GM12878 (cell line): ENCODE measurements around the gene ARL15. TPM values are rescaled to one million over a fixed set of nuclear protein-coding genes. Genes with fewer than 3 reads are reported as not detected.

Experiments used
- ATAC-seq: fragments of 200-7000 bp; cut with Tn5 transposase; 3 replicates; pipeline ENCODE4 v1.9.1; 2020; ENCODE audit warnings: mild to moderate bottlenecking, moderate library complexity
- BruUV-seq: library from RNA; stranded (reverse); fragments of 400-500 nt; replicated peaks from 2 replicates; lab custom pipeline; 2021; lab: Mats Ljungman, UMichigan
- CTCF ChIA-PET: fragments of 300-600 bp; sonication (Branson Sonifier 250); formaldehyde crosslinking; extraction: SDS; loops from one replicate; lab custom pipeline; 2021; ENCODE audit warnings: inconsistent platforms; lab: Yijun Ruan, JAX
- POLR2A ChIA-PET: fragments of 350-600 bp; formaldehyde crosslinking; extraction: SDS; loops from one replicate; lab custom pipeline; 2021; ENCODE audit warnings: inconsistent platforms; lab: Charles Lee
- RAD21 ChIA-PET: fragments of 300-600 bp; sonication (Branson Sonifier 250); formaldehyde crosslinking; loops from one replicate; lab custom pipeline; 2023; ENCODE audit warnings: antibody characterized with exemption; ENCODE audit not compliant: unreplicated experiment; lab: Charles Lee
- SMC1A ChIA-PET: fragments of 300-600 bp; sonication (Branson Sonifier 250); formaldehyde crosslinking; loops from one replicate; lab custom pipeline; 2023; ENCODE audit not compliant: unreplicated experiment, uncharacterized antibody; lab: Charles Lee
- DNase-seq: peaks from one replicate; pipeline ENCODE4 v3.0.0-alpha.2; 2011; ENCODE audit warnings: low read depth, low spot score
- FAIRE-seq: peaks from 3 replicates; lab custom pipeline; 2011; peaks lifted over from hg19 to GRCh38; lab: Jason Lieb, UNC
- H2AFZ ChIP-seq: 2 replicates; pipeline ENCODE4 v1.6.0; 2011; ENCODE audit warnings: low read depth, low read length, control low read depth; ENCODE audit not compliant: control insufficient read depth
- H3K27ac ChIP-seq: 2 replicates; pipeline ENCODE4 v1.5.1; 2011; ENCODE audit warnings: control low read depth; ENCODE audit not compliant: control insufficient read depth, insufficient read depth
- H3K27me3 ChIP-seq, 2 experiments: replicated peaks in 1 of 2; 2 replicates each; pipeline versions ENCODE4 v1.6.0 to v1.6.1; 2011; ENCODE audit warnings: low read length in 1 of 2; ENCODE audit not compliant: control insufficient read depth in 2 of 2, insufficient read depth in 2 of 2
- H3K36me3 ChIP-seq, 2 experiments: 2 replicates each; pipeline ENCODE4 v1.5.1; 2011; ENCODE audit warnings: low read length in 1 of 2; ENCODE audit not compliant: control insufficient read depth in 2 of 2, insufficient read depth in 2 of 2
- H3K4me1 ChIP-seq: 2 replicates; pipeline ENCODE4 v1.6.1; 2011; ENCODE audit warnings: mild to moderate bottlenecking, low read length, moderate library complexity, mixed read lengths; ENCODE audit not compliant: control insufficient read depth, insufficient read depth
- H3K4me2 ChIP-seq: 2 replicates; pipeline ENCODE4 v1.6.0; 2011; ENCODE audit warnings: control low read depth; ENCODE audit not compliant: control insufficient read depth, insufficient read depth
- H3K4me3 ChIP-seq: fragments of 200-600 bp; sonication (generic); 2 replicates; pipeline ENCODE4 v1.5.1; 2016
- H3K79me2 ChIP-seq: 2 replicates; pipeline ENCODE4 v1.6.0; 2011; ENCODE audit warnings: low read length; ENCODE audit not compliant: control insufficient read depth, insufficient read depth
- H3K9ac ChIP-seq: 2 replicates; pipeline ENCODE4 v1.8.0; 2011; ENCODE audit warnings: low read length, control low read depth, mixed read lengths; ENCODE audit not compliant: control insufficient read depth, insufficient read depth
- H3K9me3 ChIP-seq: replicated peaks from 3 replicates; pipeline ENCODE4 v1.5.1; 2011; ENCODE audit warnings: mild to moderate bottlenecking, low read length; ENCODE audit not compliant: control insufficient read depth, insufficient read depth
- H4K20me1 ChIP-seq: 2 replicates; pipeline ENCODE4 v1.6.0; 2011; ENCODE audit not compliant: control insufficient read depth, insufficient read depth
- EED ChIP-seq: sonication (generic); IDR thresholded peaks from 2 replicates; pipeline ENCODE4 v1.6.1; 2016; ENCODE audit warnings: antibody characterized with exemption, low read depth
- MYB ChIP-seq: fragments of 150-350 bp; IDR thresholded peaks from 2 replicates; pipeline ENCODE4 v1.6.1; 2014; ENCODE audit warnings: mild to moderate bottlenecking, low read depth, low read length, borderline replicate concordance
- SMAD5 ChIP-seq: IDR thresholded peaks from 2 replicates; pipeline ENCODE4 v1.6.1; 2016; ENCODE audit warnings: antibody characterized with exemption, low read depth
- ZNF207 ChIP-seq: fragments of 450-650 bp; IDR thresholded peaks from 2 replicates; pipeline ENCODE4 v1.6.1; 2014; ENCODE audit warnings: antibody characterized with exemption, mild to moderate bottlenecking, borderline replicate concordance
- WGBS: methylation state at CpG from one replicate; pipeline ENCODE4 v1.1.6; 2016; ENCODE audit warnings: low lambda C conversion rate; ENCODE audit not compliant: insufficient replicate concordance, insufficient coverage; ENCODE audit errors: missing lambda C conversion rate; 5-methylcytosine and 5-hydroxymethylcytosine counted together
- in situ Hi-C: fragments of 300-500 bp; cut with MboI; formaldehyde crosslinking; loops from 9 replicates; pipeline ENCODE4 v1.14.3; 2018; ENCODE audit warnings: mixed read lengths
- intact Hi-C: fragments of 100-400 bp; cut with micrococcal nuclease; formaldehyde crosslinking; loops from one replicate; pipeline ENCODE4 v1.14.2; 2022; ENCODE audit not compliant: unreplicated experiment
- polyA plus RNA-seq, 11 experiments: library from polyadenylated mRNA; depleted of rRNA in 4 of 11; unstranded in 6 of 11; stranded (reverse) in 5 of 11; fragments of >200 nt; fragmentation: Nextera tagmentation in 4 of 11; fragmentation: Illumina TruSeq in 1 of 11; extraction: Ambion mirVana in 4 of 11; extraction: Trizol in 1 of 11; gene quantifications; 1 replicate in 1 of 11; 2 replicates in 10 of 11; pipeline versions ENCODE4 v1.2.1 to v1.2.3, GENCODE V29; 2011 to 2016; ENCODE audit warnings: inconsistent platforms in 2 of 11, missing spikeins in 2 of 11, low read depth in 1 of 11
- total RNA-seq, 4 experiments: library from RNA; depleted of rRNA in 3 of 4; stranded (reverse); fragments of >200 nt in 3 of 4; fragmentation: Illumina TruSeq in 1 of 4; extraction: Trizol in 1 of 4; gene quantifications; 2 replicates each; pipeline versions ENCODE4 v1.2.1 to v1.2.3, GENCODE V29; 2013 to 2021
- TF ChIP-seq, protein P1 (sequence below): fragments of 450-650 bp; IDR thresholded peaks from 2 replicates; pipeline ENCODE4 v1.6.1; 2018; ENCODE audit warnings: mild to moderate bottlenecking, low read depth, moderate library complexity; ENCODE audit not compliant: partially characterized antibody
- TF ChIP-seq, protein P2 (sequence below): fragments of 450-650 bp; IDR thresholded peaks from 2 replicates; pipeline ENCODE4 v1.6.1; 2017; ENCODE audit warnings: low read depth, mild to moderate bottlenecking, moderate library complexity

The ARL15 gene
- total and polyA plus RNA-seq, 10 of the 15 experiments (the other 5 are each of a cell fraction or from before 2014, with no cell fraction given), result 3.6 to 11.0 (median 7.7) TPM

DNA sequence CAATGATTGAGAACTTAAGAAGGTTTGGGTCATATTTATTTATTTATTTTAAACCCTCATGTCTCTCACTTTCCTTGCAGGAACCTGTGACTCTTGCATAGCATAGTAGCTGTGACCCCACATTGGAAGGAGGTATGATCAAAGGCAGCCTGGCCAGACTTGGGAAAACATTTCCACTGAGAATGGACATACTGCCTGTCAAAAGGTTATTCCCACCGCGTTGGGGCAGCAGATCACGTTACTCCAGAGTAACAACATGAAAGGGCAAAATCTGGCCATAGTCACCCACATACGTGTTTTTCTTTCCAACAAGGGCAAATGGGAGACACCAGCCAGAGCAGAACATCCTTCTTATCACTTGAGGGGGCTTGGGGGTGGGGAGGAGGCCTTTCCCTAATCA lies 95.7 kb downstream of the ARL15 start:
- DNase-seq (no peak), FAIRE-seq (no peak), ATAC-seq (no peak)
- ChIA-PET POLR2A (no interaction called here), SMC1A (interaction anchor here (1.4 kb wide), 2 partner anchors 14 to 737 kb away, joined by 3 to 5 read pairs; no protein-coding TSS in a partner anchor), RAD21 (interaction anchor here (1.8 kb wide), 1 partner anchor 737 kb away, joined by 8 read pairs; no protein-coding TSS in a partner anchor), CTCF (interaction anchor here (0.7 to 1.3 kb wide), 3 partner anchors 14 to 1118 kb away, joined by 3 to 4 read pairs (median 4); no protein-coding TSS in a partner anchor)
- H3K9ac ChIP-seq, result no peak overlapping the region
- BruUV-seq, result no TSS peak
- TF ChIP-seq EED (no peak), ZNF207 (no peak), SMAD5 (no peak), MYB (no peak)
- TF ChIP-seq, protein P1, sequence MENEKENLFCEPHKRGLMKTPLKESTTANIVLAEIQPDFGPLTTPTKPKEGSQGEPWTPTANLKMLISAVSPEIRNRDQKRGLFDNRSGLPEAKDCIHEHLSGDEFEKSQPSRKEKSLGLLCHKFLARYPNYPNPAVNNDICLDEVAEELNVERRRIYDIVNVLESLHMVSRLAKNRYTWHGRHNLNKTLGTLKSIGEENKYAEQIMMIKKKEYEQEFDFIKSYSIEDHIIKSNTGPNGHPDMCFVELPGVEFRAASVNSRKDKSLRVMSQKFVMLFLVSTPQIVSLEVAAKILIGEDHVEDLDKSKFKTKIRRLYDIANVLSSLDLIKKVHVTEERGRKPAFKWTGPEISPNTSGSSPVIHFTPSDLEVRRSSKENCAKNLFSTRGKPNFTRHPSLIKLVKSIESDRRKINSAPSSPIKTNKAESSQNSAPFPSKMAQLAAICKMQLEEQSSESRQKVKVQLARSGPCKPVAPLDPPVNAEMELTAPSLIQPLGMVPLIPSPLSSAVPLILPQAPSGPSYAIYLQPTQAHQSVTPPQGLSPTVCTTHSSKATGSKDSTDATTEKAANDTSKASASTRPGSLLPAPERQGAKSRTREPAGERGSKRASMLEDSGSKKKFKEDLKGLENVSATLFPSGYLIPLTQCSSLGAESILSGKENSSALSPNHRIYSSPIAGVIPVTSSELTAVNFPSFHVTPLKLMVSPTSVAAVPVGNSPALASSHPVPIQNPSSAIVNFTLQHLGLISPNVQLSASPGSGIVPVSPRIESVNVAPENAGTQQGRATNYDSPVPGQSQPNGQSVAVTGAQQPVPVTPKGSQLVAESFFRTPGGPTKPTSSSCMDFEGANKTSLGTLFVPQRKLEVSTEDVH, result no peak
- TF ChIP-seq, protein P2, sequence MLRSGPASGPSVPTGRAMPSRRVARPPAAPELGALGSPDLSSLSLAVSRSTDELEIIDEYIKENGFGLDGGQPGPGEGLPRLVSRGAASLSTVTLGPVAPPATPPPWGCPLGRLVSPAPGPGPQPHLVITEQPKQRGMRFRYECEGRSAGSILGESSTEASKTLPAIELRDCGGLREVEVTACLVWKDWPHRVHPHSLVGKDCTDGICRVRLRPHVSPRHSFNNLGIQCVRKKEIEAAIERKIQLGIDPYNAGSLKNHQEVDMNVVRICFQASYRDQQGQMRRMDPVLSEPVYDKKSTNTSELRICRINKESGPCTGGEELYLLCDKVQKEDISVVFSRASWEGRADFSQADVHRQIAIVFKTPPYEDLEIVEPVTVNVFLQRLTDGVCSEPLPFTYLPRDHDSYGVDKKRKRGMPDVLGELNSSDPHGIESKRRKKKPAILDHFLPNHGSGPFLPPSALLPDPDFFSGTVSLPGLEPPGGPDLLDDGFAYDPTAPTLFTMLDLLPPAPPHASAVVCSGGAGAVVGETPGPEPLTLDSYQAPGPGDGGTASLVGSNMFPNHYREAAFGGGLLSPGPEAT, result no peak
- H3K4me2 ChIP-seq, result no peak overlapping the region
- H3K79me2 ChIP-seq, result no peaks in the 10 kb centered on the region
- H3K4me1 ChIP-seq, result no peaks in the 10 kb centered on the region
- H3K9me3 ChIP-seq, result no peaks in the 10 kb centered on the region
- H3K27ac ChIP-seq, result no peak overlapping the region
- no peak overlapping the region for H2AFZ ChIP-seq
- H3K36me3 ChIP-seq, result no peaks in the 10 kb centered on the region
- WGBS, result 80% methylated on average over 4 of the region's 4 CpGs
- in situ Hi-C loops (no loop called here), intact Hi-C loops (loop anchor here (5.0 to 10.0 kb wide), 5 partner anchors 122 to 1042 kb away; partner anchors contain the start of gene NDUFS4)
- H3K4me3 ChIP-seq, result no peak overlapping the region
- no peaks in the 10 kb centered on the region for H3K27me3 ChIP-seq
- H4K20me1 ChIP-seq, result no peaks in the 10 kb centered on the region
